IPS-18a (cell line): ENCODE results near the gene COA8.

ENCODE experiments used
- H3K27ac ChIP-seq: one replicate; pipeline ENCODE4 v1.5.1; 2013; ENCODE audit warnings: low read length
- H3K27me3 ChIP-seq: one replicate; pipeline ENCODE4 v1.6.1; 2013; ENCODE audit warnings: mild to moderate bottlenecking, low read length; ENCODE audit not compliant: control insufficient read depth, insufficient read depth
- H3K36me3 ChIP-seq: one replicate; pipeline ENCODE4 v1.6.1; 2013; ENCODE audit warnings: low read depth, low read length; ENCODE audit not compliant: control insufficient read depth
- H3K4me1 ChIP-seq: one replicate; pipeline ENCODE4 v1.6.1; 2013; ENCODE audit warnings: low read depth, low read length; ENCODE audit not compliant: control insufficient read depth
- H3K4me3 ChIP-seq: one replicate; pipeline ENCODE4 v1.5.1; 2013; ENCODE audit warnings: low read length
- H3K9ac ChIP-seq: one replicate; pipeline ENCODE4 v1.6.1; 2013; ENCODE audit warnings: mild to moderate bottlenecking, low read length, moderate library complexity
- H3K9me3 ChIP-seq: one replicate; pipeline ENCODE4 v1.6.1; 2013; ENCODE audit warnings: low read depth, low read length; ENCODE audit not compliant: control insufficient read depth

The COA8 gene

DNA sequence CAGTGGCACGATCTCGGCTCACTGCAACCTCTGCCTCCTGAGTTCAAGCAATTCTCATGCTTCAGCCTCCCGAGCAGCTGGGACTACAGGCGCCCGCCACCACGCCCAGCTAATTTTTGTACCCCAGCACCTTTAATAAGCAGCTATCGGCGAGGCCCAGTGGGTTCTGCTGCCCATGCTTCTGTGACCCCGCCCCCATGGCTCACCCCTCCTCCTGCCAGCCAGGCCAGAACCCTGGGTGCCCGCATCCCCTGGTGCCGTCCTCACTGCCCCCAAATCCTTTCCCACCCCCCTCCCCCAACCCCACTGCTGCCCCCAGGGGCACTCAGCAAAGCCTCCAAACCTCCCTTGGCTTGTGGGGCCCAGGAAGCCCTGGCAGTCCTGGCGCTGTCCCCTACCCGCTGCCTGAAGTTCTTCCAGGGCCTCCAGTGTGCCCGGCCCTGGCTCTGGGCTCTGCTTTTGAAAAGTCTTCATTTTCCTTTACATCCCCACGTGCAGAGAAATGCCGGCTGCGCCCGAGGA, 14.8 kb upstream of the COA8 start:
- H3K36me3 ChIP-seq: no peaks in the 10 kb centered on the region
- H3K4me1 ChIP-seq: peaks cover 9% of the 10 kb centered on the region
- H3K9me3 ChIP-seq: no peaks in the 10 kb centered on the region
- H3K9ac ChIP-seq: no peak overlapping the region
- no peaks in the 10 kb centered on the region for H3K27me3 ChIP-seq
- H3K4me3 ChIP-seq: no peak overlapping the region
- H3K27ac ChIP-seq: no peak overlapping the region

DNA sequence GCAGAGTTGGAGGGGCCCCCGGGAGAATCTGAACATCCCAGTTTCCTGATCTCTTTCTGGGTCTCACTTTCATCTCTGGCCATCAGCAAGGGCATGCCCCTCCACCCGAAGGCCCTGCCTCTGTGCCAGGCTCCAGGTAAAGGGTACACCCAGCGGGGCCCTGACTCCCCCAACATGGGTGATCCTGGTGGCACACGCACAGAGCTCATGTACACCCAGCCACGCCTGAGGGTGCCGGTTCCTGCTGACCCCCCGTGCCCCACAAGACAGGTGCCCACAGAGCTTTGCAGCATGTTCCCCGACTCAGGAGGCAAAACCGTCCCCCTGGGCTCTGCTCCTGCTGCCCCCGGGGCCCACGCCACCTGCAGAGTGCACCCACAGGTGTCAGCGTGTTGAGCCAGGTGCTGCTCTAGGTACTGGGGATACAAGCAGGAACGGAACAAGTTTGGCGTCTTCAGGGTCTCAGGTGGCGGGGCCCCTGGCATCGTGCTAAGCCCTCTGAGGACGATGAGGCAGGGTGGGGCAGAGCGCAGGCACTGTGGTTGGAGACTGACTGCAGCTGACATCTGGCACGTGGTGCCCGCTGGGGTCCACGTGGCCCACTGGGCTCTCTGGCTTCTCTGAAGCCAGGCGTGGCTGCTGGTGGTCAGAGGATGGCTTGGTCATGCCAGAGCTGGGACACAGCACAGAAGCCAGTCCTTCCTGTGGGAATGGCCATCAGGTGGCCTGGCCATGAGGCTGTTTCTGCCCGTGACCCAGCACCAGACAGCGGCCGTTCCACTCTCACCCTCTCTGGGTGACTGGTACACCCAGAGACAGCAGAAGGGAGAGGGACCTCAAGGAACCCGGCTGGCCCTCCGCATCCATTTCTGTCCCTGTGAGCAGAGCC, 14.1 kb upstream of the COA8 start:
- Histone ChIP-seq H3K27ac (no peak overlapping the region), H3K27me3 (no peaks in the 10 kb centered on the region)

DNA sequence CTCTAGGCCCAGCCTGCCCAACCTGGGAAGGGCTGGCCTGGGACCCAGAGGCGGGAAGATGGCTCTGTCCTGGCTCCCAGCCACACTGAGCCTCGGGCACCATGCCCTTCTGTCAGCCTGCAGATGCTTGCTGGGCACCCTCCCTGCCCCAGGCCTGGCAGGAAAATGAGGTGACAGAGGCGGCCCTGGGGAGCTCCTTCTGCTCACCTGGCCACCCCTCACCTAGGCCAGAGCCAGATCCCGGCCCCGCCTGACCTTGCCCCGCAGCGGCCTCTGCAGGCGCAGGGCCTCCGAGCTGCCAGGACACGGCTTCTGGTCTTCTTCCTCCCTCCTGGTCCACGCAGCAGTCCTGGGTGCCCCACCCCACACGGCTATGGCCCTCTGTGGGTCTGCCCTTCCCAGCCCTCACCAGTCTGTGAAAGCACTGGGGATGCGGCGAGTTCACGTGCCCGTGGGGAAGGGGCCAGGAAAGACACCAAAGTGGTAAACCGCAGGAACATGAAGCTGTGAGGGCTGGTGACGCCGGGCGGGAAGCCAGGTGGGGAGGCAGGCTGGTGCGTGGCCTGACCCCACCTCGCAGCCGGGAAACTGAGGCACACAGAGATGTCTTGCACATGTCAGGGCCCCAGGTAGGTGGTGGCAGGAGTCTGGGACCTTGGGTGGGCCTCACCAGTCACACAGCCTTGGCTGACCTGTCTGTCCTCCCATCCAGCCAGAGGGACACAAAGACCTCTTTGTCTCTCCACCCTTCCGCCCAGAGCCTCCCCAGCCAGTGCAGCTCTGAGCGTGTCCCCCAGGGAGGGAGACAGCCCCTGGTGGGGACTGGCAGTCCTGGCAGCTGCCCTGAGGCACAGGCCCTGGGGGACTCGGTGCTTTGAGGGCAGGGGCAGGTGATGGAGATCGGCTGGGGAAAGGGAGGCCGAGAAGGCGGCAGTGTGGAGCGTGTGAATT, 13.1 kb upstream of the COA8 start:
- Histone ChIP-seq H3K27ac (no peak overlapping the region), H3K36me3 (no peaks in the 10 kb centered on the region), H3K27me3 (no peaks in the 10 kb centered on the region), H3K9me3 (no peaks in the 10 kb centered on the region), H3K9ac (no peak overlapping the region), H3K4me3 (no peak overlapping the region), H3K4me1 (no peaks in the 10 kb centered on the region)

More for the DNA sequence above, 14.1 kb upstream of the COA8 start:
- Histone ChIP-seq H3K9ac (no peak overlapping the region), H3K9me3 (no peaks in the 10 kb centered on the region), H3K4me3 (no peak overlapping the region), H3K36me3 (no peaks in the 10 kb centered on the region), H3K4me1 (peaks cover 2% of the 10 kb centered on the region)

DNA sequence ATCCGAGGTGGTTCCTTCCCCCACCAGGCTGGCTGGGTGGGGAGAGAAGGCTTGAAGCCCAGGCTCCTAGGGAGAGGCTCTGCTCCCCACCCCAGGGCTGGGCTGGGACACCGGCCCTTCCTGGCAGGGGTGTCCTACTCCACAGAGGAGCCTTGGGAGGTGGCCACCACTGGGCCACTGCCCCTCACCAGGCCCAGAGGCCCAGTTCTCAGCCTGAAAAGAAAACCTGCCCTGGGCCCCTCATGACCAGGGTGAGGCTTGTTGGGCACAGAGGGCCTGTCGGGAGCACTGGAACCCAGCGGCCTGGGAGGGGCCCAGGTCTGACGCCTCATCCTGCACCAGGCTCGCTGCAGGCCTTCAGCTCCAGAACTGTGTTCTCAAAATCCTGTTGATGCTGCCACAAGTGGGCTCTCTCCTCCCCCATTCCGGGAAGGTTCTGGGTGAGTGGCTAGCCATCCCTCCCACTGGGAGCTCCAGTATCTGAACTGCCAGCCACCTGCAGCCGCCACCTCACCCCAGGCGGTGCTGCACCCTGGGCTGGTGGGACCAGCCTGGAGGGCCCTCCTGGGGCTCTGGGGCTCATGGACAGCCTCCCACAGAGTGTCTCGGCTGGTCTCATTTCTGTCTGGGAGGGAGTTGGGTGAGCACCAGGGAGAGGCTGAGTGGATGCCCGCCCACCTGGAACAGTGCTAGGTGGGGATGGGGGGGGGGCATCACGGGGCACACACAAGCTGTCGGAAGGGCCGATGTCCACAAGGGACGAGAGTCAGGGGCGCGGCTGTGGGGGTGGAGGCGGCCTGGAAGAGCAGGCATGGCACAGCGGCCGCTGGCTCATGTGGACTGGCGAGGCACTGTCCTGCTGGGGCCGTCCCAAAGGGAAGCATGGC, 12.1 kb upstream of the COA8 start:
- Histone ChIP-seq H3K27ac (no peak overlapping the region), H3K27me3 (no peaks in the 10 kb centered on the region), H3K4me3 (no peak overlapping the region), H3K9me3 (no peaks in the 10 kb centered on the region), H3K36me3 (no peaks in the 10 kb centered on the region), H3K4me1 (no peaks in the 10 kb centered on the region), H3K9ac (no peak overlapping the region)

DNA sequence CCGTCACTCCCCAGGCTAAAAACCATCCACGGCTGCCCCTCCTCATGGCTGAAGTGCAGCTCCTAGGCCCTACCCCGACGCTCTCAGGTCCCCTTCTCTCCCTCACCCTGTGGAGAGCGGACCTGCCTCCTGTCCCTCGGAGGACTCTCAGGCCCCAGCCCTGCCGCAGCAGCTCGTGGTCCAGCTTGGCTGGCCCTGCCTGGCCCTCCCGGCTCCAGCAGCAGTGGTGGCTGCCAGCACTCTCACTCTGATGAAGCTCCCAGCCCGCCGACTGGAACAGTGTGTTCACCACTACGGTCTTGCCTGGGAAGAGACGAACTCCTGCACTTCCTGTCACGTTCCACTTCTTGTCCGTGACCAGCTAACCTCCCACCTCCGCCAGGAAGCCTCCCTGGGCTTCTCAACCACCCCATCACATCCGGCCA, 11.4 kb upstream of the COA8 start:
- no peak overlapping the region for H3K4me3 ChIP-seq
- H3K4me1 ChIP-seq: no peaks in the 10 kb centered on the region
- no peaks in the 10 kb centered on the region for H3K9me3 ChIP-seq
- H3K9ac ChIP-seq: no peak overlapping the region
- no peak overlapping the region for H3K27ac ChIP-seq
- no peaks in the 10 kb centered on the region for H3K27me3 ChIP-seq
- no peaks in the 10 kb centered on the region for H3K36me3 ChIP-seq

DNA sequence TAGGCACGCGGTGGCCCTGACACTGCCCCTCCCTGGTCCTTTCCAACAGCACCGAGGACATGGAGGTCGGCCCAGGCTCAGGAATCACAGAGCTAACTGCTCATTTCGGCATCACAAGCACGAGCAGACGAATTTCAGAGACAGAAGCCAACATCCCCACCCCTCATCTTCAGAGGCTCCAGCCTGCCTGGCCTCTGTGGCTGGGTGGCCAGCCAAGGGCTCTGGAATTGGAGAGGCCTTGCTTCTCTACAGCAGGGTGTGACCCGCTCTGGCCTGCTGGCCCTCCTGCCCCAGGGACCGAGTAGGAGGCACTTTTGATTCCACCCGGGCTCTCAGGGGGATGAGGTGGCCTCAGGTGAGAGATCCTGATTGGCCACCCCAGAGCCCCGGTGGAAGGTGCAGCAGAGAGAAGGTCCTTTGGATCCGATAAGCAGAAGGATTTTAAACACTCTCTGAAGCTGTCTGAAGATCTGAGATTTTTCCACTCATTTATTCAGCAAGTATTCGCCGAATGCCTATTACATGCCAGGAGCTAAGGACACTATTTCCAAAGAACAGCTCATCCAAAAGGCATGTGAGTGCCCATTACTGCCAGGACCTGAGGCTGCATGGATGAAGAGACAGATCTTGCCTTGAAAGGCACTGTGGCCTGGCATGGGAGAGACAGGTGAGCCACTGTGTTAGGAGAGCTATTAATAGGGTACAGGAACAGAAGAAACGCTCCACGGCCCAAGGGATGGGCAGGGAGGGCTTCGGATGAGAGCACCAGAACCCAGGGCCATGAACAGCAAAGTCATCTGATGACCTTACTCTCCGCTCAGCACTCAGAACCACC, 10.5 kb upstream of the COA8 start:
- no peaks in the 10 kb centered on the region for H3K9me3 ChIP-seq
- no peaks in the 10 kb centered on the region for H3K36me3 ChIP-seq
- H3K27ac ChIP-seq: no peak overlapping the region
- no peaks in the 10 kb centered on the region for H3K27me3 ChIP-seq
- H3K4me3 ChIP-seq: no peak overlapping the region
- no peaks in the 10 kb centered on the region for H3K4me1 ChIP-seq
- no peak overlapping the region for H3K9ac ChIP-seq

DNA sequence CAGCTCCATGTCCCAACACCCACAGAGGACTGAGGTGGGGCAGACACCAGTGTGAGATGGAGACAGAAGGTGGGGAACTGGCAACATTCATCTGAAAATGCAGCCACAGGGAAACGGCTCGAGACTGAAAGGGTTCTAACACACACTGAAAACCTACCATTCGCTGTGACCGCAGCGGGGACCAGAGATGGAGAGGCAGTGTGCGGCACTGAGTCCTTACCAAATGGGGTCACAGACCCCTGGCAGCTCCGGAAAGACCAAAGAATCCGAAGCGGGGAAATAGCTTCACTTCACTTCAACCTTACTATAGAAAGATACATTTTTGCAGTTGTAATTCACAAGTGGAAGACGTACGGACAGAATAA, 9.9 kb upstream of the COA8 start:
- Histone ChIP-seq H3K9ac (no peak overlapping the region), H3K9me3 (no peaks in the 10 kb centered on the region), H3K4me3 (no peak overlapping the region), H3K4me1 (no peaks in the 10 kb centered on the region), H3K36me3 (no peaks in the 10 kb centered on the region), H3K27me3 (no peaks in the 10 kb centered on the region), H3K27ac (no peak overlapping the region)

DNA sequence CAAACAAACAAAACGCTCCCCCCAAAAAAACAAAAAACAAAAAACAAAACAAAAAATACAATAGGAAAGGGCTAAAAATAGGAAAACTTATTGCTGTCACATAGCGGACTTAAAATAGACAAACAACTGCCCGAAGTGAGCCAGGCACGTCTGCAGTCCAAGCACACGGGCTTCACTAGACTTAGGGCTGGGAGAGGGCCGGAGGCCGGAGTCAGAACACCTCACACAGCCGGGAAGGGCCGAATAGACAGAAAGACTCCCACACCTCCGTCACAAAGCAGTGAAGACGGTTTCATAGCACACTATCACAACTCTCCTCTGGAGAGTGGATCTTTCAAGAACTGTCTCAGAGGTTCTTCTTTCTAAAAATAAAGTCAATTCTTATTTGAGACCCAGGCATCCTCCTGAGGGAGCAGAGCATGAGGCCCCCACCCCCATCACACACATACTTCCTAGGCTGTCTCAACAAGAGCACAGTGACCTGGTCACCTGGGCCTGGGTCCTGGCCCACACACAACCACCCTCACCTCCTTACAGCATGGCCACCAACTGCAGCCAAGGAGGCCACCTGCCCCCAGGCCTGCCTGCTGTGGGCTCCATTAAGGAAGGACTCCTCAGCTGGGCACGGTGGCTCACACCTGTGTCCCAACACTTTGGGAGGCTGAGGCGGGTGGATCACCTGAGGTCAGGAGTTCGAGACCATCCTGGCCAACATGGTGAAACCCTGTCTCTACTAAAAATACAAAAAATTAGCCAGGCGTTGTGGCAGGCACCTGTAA, 7.0 kb upstream of the COA8 start:
- H3K36me3 ChIP-seq: peaks cover 26% of the 10 kb centered on the region
- no peak overlapping the region for H3K4me3 ChIP-seq
- H3K9me3 ChIP-seq: no peaks in the 10 kb centered on the region
- no peaks in the 10 kb centered on the region for H3K27me3 ChIP-seq
- H3K9ac ChIP-seq: no peak overlapping the region
- no peaks in the 10 kb centered on the region for H3K4me1 ChIP-seq
- no peak overlapping the region for H3K27ac ChIP-seq

DNA sequence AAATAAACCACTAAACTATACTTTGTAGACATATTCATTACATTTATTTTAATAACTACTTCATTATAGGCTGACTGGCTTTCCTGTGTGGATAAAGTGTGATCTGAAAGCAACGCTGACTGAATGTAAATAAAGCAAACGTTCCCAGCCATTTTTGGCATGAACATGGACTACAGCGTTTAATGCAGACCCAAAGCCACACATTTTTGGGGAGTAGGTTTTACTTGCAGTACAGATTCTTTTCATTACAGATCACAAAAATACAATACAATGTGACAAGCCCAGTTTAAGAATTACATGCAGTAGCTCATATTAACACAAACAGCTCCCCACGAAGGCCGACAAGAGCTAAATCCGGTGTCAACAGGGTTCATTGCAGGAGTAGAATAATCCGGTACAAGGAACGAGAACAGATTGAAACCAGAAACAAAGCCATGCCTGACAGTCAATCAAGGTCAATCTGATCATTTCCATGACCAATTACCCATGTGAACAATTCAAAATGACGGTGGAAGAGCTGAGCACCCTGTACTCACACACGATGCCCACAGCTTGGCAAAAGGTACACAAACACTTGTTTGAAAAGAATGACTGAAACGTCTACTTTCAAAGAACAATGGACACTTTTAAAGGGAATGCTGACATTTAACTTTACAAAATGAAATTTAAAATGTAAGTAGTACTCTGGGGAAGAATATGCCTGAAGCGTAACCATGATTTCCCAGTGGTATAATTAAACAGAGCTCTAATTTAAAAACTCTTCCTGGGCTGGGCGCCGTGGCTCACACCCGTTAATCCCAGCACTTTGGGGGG, 5.6 kb upstream of the COA8 start:
- Histone ChIP-seq H3K27me3 (no peaks in the 10 kb centered on the region), H3K36me3 (peaks cover 26% of the 10 kb centered on the region), H3K4me3 (no peak overlapping the region), H3K9ac (no peak overlapping the region), H3K4me1 (peaks cover 6% of the 10 kb centered on the region), H3K9me3 (no peaks in the 10 kb centered on the region), H3K27ac (no peak overlapping the region)
